ENCODE results near the gene ZSWIM1.

Gene ZSWIM1

DNA sequence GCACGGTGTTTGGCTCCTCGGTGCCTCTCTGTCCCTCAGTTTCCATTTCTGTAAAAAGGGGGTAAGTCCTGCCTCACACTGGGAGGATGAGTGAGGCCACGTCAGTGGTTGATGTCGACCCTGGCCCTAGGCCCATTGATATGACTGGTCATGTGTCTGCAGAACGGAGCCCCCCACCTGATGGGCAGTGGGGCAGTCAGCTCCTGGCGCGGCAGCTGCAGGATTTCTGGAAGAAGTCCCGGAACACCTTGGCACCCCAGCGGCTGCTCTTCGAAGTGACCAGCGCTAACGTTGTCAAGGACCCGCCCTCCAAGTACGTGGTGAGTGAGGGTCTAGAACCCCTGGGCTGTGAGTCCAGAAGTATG, 46.2 kb upstream of the ZSWIM1 start:
- no peak overlapping the region for H3K27ac ChIP-seq (ENCODE audit: poor library complexity, severe bottlenecking)
- H3K4me1 ChIP-seq (ENCODE audit: insufficient read depth, poor library complexity, severe bottlenecking) = peaks cover 15% of the 10 kb centered on the region
- peak overlapping the region; percentile 55 for H3K4me3 ChIP-seq (ENCODE audit: severe bottlenecking)
- H3K27me3 ChIP-seq (ENCODE audit: insufficient read depth, poor library complexity, severe bottlenecking) = no peaks in the 10 kb centered on the region
- DNase-seq (ENCODE audit: low spot score) = no peak
- TF ChIP-seq, protein P1, sequence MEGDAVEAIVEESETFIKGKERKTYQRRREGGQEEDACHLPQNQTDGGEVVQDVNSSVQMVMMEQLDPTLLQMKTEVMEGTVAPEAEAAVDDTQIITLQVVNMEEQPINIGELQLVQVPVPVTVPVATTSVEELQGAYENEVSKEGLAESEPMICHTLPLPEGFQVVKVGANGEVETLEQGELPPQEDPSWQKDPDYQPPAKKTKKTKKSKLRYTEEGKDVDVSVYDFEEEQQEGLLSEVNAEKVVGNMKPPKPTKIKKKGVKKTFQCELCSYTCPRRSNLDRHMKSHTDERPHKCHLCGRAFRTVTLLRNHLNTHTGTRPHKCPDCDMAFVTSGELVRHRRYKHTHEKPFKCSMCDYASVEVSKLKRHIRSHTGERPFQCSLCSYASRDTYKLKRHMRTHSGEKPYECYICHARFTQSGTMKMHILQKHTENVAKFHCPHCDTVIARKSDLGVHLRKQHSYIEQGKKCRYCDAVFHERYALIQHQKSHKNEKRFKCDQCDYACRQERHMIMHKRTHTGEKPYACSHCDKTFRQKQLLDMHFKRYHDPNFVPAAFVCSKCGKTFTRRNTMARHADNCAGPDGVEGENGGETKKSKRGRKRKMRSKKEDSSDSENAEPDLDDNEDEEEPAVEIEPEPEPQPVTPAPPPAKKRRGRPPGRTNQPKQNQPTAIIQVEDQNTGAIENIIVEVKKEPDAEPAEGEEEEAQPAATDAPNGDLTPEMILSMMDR (IDR thresholded peaks at IDR 0.05; ENCODE audit: poor library complexity, severe bottlenecking) = no peak
- H3K36me3 ChIP-seq (ENCODE audit: low read depth) = peaks cover 3% of the 10 kb centered on the region; the same call in 1 of the 2 replicates
- no peak for ATAC-seq (ENCODE audit: low read depth)
- no peaks in the 10 kb centered on the region for H3K9me3 ChIP-seq (ENCODE audit: severe bottlenecking)

DNA sequence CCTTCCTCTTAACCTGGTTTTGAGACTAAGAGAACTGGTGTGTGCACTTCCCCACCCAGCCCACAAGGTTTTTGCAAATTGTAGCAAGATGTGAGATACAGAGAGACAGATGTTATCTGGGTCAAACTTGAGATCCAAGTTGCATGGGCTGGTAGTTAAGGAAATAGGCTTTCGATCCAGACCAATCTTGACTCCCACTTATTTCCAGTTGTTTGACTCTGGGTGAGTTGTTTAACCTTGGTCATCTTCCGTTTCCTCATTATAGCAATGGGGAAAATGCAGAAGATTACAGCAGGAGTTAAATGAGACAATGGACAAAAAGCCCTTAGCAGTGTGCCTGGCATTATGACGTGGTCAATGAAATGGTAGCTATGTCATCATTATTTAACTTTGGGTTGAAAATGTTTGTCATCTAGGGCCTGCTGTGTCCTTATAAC, 45.7 kb upstream of the ZSWIM1 start:
- ATAC-seq (ENCODE audit: low read depth) (no peak), DNase-seq (ENCODE audit: low spot score) (no peak)
- Histone ChIP-seq H3K36me3 (ENCODE audit: low read depth) (peaks cover 3% of the 10 kb centered on the region; the same call in 1 of the 2 replicates), H3K27me3 (ENCODE audit: insufficient read depth, poor library complexity, severe bottlenecking) (no peaks in the 10 kb centered on the region), H3K4me1 (ENCODE audit: insufficient read depth, poor library complexity, severe bottlenecking) (peaks cover 15% of the 10 kb centered on the region), H3K9me3 (ENCODE audit: severe bottlenecking) (no peaks in the 10 kb centered on the region), H3K27ac (ENCODE audit: poor library complexity, severe bottlenecking) (peak overlapping the region; percentile 0), H3K4me3 (ENCODE audit: severe bottlenecking) (no peak overlapping the region)
- TF ChIP-seq, protein P1 (IDR thresholded peaks at IDR 0.05; ENCODE audit: poor library complexity, severe bottlenecking) = no peak

DNA sequence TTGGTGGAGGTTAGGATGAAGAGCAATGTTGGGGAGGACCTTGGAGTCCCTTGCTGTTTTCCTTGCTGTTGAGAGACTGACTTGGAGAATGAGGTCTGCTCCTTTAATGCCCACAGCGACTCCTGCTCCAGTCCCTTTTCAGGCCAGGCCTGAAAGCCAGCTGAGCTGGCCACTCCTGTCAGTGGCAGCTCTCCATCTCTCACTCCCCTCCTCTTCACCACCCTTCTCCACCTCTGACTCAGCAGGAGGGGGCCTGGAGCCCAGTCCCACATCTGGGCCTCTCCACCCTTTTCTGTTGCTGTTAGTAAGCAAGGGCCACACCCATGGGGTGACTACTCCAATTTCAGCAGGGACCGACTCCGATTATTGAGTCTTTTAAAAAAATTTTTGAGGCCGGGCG, 45.2 kb upstream of the ZSWIM1 start:
- Histone ChIP-seq H3K27me3 (ENCODE audit: insufficient read depth, poor library complexity, severe bottlenecking) (no peaks in the 10 kb centered on the region), H3K27ac (ENCODE audit: poor library complexity, severe bottlenecking) (peak overlapping the region; percentile 0), H3K4me3 (ENCODE audit: severe bottlenecking) (no peak overlapping the region), H3K9me3 (ENCODE audit: severe bottlenecking) (no peaks in the 10 kb centered on the region), H3K4me1 (ENCODE audit: insufficient read depth, poor library complexity, severe bottlenecking) (peaks cover 15% of the 10 kb centered on the region), H3K36me3 (ENCODE audit: low read depth) (peaks cover 6% of the 10 kb centered on the region; the same call in 1 of the 2 replicates)
- no peak for DNase-seq (ENCODE audit: low spot score)
- TF ChIP-seq, protein P1 (IDR thresholded peaks at IDR 0.05; ENCODE audit: poor library complexity, severe bottlenecking) = no peak
- 0 out of 3 replicates have a peak, but pooled peaks have one; percentile 4 for ATAC-seq (ENCODE audit: low read depth)

DNA sequence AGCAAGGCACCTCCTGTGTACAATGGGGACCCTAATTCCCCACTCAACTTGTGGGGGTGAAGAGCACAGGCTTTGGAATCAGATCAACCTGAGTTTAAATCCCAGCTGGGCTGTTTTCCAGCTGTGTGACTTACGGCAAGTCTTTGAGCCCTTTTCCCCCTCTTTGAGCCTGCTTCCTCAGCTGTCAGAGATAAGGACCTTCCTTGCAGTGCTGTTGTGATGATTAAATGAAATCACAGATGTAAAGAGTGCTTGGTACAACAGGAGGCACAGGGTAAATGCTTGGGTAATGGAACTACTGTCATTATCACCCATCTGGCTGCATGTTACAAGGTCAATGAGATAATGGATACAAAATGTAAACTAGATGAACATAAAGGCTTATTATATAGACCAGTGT, 44.2 kb upstream of the ZSWIM1 start:
- Histone ChIP-seq H3K9me3 (ENCODE audit: severe bottlenecking) (no peaks in the 10 kb centered on the region), H3K36me3 (ENCODE audit: low read depth) (peaks cover 14% of the 10 kb centered on the region; the same call in 1 of the 2 replicates), H3K4me3 (ENCODE audit: severe bottlenecking) (no peak overlapping the region), H3K4me1 (ENCODE audit: insufficient read depth, poor library complexity, severe bottlenecking) (peaks cover 15% of the 10 kb centered on the region), H3K27ac (ENCODE audit: poor library complexity, severe bottlenecking) (peak overlapping the region; percentile 1), H3K27me3 (ENCODE audit: insufficient read depth, poor library complexity, severe bottlenecking) (no peaks in the 10 kb centered on the region)
- TF ChIP-seq, protein P1 (IDR thresholded peaks at IDR 0.05; ENCODE audit: poor library complexity, severe bottlenecking) = no peak
- DNase-seq (ENCODE audit: low spot score) (no peak), ATAC-seq (ENCODE audit: low read depth) (no peak)

DNA sequence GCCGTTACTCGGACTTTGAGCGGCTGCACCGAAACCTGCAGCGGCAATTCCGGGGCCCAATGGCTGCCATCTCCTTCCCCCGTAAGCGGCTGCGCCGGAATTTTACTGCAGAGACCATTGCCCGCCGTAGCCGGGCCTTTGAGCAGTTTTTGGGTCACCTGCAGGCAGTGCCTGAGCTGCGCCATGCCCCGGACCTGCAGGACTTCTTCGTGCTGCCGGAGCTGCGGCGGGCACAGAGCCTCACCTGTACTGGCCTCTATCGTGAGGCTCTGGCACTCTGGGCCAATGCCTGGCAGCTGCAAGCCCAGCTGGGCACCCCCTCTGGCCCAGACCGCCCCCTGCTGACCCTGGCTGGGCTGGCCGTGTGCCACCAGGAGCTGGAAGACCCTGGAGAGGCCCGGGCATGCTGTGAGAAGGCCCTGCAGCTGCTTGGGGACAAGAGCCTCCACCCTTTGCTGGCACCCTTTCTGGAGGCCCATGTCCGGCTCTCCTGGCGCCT, 40.3 kb upstream of the ZSWIM1 start:
- no peak overlapping the region for H3K27ac ChIP-seq (ENCODE audit: poor library complexity, severe bottlenecking)
- ATAC-seq (ENCODE audit: low read depth) = no peak; the same call in 2 of the 3 replicates
- no peaks in the 10 kb centered on the region for H3K27me3 ChIP-seq (ENCODE audit: insufficient read depth, poor library complexity, severe bottlenecking)
- H3K4me1 ChIP-seq (ENCODE audit: insufficient read depth, poor library complexity, severe bottlenecking) = peaks cover 3% of the 10 kb centered on the region
- H3K9me3 ChIP-seq (ENCODE audit: severe bottlenecking) = no peaks in the 10 kb centered on the region
- TF ChIP-seq, protein P1 (IDR thresholded peaks at IDR 0.05; ENCODE audit: poor library complexity, severe bottlenecking) = no peak
- no peak overlapping the region for H3K4me3 ChIP-seq (ENCODE audit: severe bottlenecking)
- DNase-seq (ENCODE audit: low spot score) = no peak
- peaks cover 52% of the 10 kb centered on the region for H3K36me3 ChIP-seq (ENCODE audit: low read depth)
